Natural killer cell treated with Interleukin-12 subunit alpha and Interleukin-12 subunit beta and Interleukin-15 and Interleukin-18, amount 100 ng/mL, for 72 hours (primary cell): ENCODE data around the gene GPRASP3. TPM values are rescaled to one million over a fixed set of nuclear protein-coding genes. Genes with fewer than 3 reads are reported as not detected.

ENCODE experiments used
- total RNA-seq, 2 donors: library from RNA; stranded (reverse); gene quantifications; one replicate each; pipeline ENCODE4 v1.2.3, GENCODE V29; 2022

The GPRASP3 gene
- total RNA-seq, 2 donors from 2014 or later = 1.9 to 2.5 TPM

Other genes with a start within 250 kb of the GPRASP3 start
- gene TCP11X2, start 248.9 kb upstream of the GPRASP3 start, total RNA-seq = not detected
- gene TMSB15A, start 204.0 kb upstream of the GPRASP3 start, total RNA-seq = not detected
- gene ARMCX5, start 121.2 kb upstream of the GPRASP3 start, total RNA-seq = 1 to 10 TPM; 4.5 to 8.1 TPM
- gene GPRASP1, start 69.3 kb upstream of the GPRASP3 start, total RNA-seq = 1 to 10 TPM; 1.1 to 1.9 TPM
- under 1 TPM in 1 of 2 donors, not detected in 1; 0.48 TPM for gene GPRASP2, start 8.3 kb upstream of the GPRASP3 start, total RNA-seq
- 1 to 10 TPM in 1 of 2 donors, under 1 TPM in 1; 0.93 to 1.3 TPM for gene RAB40AL, start 216.5 kb downstream of the GPRASP3 start, total RNA-seq